Left ventricle myocardium inferior (tissue), 1 donor: ENCODE results near the gene NR6A1. TPM values are rescaled to one million over a fixed set of nuclear protein-coding genes. Genes with fewer than 3 reads are reported as not detected.

ENCODE experiments used
- DNase-seq: peaks from one replicate; pipeline ENCODE4 v3.0.0-alpha.2; 2020
- H3K27ac ChIP-seq: fragments of 200-600 bp; replicated peaks from 2 replicates; pipeline ENCODE4 v1.8.0; 2021
- H3K27me3 ChIP-seq: fragments of 200-600 bp; 2 replicates; pipeline ENCODE4 v1.8.0; 2021; ENCODE audit warnings: low read depth
- H3K36me3 ChIP-seq: fragments of 200-600 bp; 2 replicates; pipeline ENCODE4 v1.8.0; 2021
- H3K4me1 ChIP-seq: fragments of 200-600 bp; 2 replicates; pipeline ENCODE4 v1.8.0; 2021
- H3K4me3 ChIP-seq: fragments of 200-600 bp; 2 replicates; pipeline ENCODE4 v1.8.0; 2021; ENCODE audit warnings: mild to moderate bottlenecking, moderate library complexity
- H3K9me3 ChIP-seq: fragments of 200-600 bp; replicated peaks from 2 replicates; pipeline ENCODE4 v1.8.0; 2021
- intact Hi-C: fragments of 100-400 bp; cut with micrococcal nuclease; formaldehyde crosslinking; loops from one replicate; pipeline ENCODE4 v1.11.0; 2022
- total RNA-seq: library from RNA; stranded (reverse); fragmentation: NEBNext Ultra II Directional; extraction: Animal tissue kit (Norgen Biotek cat#: 25700); gene quantifications from one replicate; pipeline ENCODE4 v1.2.1, GENCODE V29; 2021
- TF ChIP-seq, protein P1 (sequence below): fragments of 200-600 bp; IDR thresholded peaks from 2 replicates; pipeline ENCODE4 v1.8.0; 2021; ENCODE audit warnings: antibody characterized with exemption, mild to moderate bottlenecking, borderline replicate concordance
- donor health status: DM: no; HTN: yes; CAD: no; lungs with severe emphysema.

The NR6A1 gene
- total RNA-seq, 1 donor from 2014 or later: 1.0 TPM

DNA sequence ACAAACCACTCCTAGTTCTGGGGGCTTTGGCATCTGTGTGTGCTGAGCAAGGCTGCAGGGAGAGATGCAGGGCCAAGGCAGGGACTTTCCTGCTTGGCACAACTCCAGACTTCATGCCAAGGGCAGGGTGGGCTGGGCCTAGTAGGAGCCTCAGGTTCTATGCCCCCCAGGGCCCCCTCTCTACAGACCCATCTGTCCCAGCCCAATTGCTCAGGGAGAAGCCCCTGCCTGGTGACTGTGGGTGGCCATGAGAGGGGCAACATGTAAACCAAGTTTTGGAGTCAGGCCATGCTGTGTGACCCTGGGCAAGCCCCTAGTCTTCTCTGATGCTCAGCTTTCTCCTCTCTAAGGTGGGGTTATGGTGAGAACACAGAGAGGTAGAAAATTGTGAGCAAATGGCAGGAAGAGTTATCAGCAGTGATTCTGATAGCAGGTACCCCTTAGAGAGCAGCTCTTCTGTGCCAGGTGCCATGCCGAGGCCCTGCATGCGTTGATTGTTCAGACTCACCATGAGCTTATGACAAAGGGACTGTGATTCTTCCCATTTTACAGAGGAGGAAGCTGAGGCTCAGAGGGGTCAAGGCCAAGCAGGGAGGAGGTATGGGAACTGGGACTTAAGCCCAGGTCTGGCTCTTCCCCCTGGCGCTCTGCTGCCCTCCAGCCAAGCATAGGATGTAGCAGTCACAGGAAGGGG, 11.0 kb upstream of the NR6A1 start:
- Histone ChIP-seq H3K27me3 (no peaks in the 10 kb centered on the region), H3K36me3 (peaks cover 3% of the 10 kb centered on the region), H3K4me1 (peaks cover 78% of the 10 kb centered on the region), H3K27ac (peak overlapping the region; percentile 79), H3K9me3 (no peaks in the 10 kb centered on the region), H3K4me3 (no peak overlapping the region)
- TF ChIP-seq, protein P1, sequence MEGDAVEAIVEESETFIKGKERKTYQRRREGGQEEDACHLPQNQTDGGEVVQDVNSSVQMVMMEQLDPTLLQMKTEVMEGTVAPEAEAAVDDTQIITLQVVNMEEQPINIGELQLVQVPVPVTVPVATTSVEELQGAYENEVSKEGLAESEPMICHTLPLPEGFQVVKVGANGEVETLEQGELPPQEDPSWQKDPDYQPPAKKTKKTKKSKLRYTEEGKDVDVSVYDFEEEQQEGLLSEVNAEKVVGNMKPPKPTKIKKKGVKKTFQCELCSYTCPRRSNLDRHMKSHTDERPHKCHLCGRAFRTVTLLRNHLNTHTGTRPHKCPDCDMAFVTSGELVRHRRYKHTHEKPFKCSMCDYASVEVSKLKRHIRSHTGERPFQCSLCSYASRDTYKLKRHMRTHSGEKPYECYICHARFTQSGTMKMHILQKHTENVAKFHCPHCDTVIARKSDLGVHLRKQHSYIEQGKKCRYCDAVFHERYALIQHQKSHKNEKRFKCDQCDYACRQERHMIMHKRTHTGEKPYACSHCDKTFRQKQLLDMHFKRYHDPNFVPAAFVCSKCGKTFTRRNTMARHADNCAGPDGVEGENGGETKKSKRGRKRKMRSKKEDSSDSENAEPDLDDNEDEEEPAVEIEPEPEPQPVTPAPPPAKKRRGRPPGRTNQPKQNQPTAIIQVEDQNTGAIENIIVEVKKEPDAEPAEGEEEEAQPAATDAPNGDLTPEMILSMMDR: no peak
- no peak for DNase-seq
- intact Hi-C loops: no loop called here

DNA sequence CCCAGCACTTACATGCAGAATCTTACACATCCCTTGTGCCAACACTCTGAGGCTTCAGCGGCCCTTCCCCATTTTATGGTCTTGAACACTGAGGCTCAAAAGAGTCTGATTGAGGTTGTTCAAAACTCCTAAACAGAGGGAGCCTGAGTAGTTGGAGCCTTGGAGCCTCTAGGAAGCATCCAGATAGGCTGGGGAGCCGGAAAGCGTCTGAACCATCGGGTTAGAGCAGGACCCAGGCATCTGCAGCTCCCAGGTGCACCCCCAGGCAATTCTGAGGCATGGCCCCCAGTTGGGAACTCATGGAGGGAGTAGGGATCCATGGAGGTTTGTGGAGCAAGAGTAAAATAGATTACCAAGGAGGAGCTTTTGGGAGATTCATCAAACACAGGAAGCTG, 9.6 kb upstream of the NR6A1 start:
- H3K27ac ChIP-seq: peak overlapping the region; percentile 82
- H3K4me1 ChIP-seq: peaks cover 90% of the 10 kb centered on the region
- no peaks in the 10 kb centered on the region for H3K36me3 ChIP-seq
- no peaks in the 10 kb centered on the region for H3K27me3 ChIP-seq
- intact Hi-C loops: no loop called here
- DNase-seq: no peak
- TF ChIP-seq, protein P1: no peak
- H3K4me3 ChIP-seq: no peak overlapping the region
- no peaks in the 10 kb centered on the region for H3K9me3 ChIP-seq

DNA sequence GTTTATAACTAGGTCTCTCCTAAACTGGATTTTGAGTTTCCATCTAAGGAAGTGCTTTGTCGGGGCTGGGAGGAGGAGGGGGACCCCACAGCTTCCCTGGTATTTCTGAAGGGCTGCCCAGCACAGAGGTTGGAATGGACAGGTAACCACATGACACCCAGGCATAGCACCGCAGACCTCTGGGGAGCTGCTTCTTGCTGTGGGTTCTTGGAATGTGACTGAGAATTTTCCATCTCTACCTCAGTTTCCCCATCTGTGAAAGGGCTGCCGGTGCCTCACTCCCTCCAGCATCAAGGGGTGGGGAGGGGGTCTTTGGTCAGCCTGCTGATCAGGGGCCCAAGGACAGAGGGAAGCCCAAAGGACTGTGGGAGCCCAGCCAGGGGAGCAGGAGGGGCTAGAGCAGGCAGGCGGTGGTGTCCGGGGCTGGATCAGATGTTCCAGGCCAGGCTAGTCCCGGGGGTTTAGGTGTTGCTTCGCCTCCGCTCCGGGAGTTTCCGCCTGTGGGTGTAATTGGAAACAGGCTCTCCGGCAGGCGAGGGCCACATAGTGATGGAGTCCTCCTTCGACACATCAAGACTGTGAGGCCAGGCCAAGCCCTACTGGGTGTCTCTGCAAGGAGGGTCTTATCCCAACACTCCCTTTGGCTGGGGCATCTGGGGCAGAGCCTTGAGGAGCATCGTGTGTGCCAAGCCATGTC, 9.1 kb upstream of the NR6A1 start:
- H3K27me3 ChIP-seq: no peaks in the 10 kb centered on the region
- no peaks in the 10 kb centered on the region for H3K9me3 ChIP-seq
- intact Hi-C loops: no loop called here
- H3K4me3 ChIP-seq: peak overlapping the region; percentile 42
- H3K4me1 ChIP-seq: peaks cover 90% of the 10 kb centered on the region
- TF ChIP-seq, protein P1: no peak
- DNase-seq: peak; percentile 60
- no peaks in the 10 kb centered on the region for H3K36me3 ChIP-seq
- peak overlapping the region; percentile 82 for H3K27ac ChIP-seq

DNA sequence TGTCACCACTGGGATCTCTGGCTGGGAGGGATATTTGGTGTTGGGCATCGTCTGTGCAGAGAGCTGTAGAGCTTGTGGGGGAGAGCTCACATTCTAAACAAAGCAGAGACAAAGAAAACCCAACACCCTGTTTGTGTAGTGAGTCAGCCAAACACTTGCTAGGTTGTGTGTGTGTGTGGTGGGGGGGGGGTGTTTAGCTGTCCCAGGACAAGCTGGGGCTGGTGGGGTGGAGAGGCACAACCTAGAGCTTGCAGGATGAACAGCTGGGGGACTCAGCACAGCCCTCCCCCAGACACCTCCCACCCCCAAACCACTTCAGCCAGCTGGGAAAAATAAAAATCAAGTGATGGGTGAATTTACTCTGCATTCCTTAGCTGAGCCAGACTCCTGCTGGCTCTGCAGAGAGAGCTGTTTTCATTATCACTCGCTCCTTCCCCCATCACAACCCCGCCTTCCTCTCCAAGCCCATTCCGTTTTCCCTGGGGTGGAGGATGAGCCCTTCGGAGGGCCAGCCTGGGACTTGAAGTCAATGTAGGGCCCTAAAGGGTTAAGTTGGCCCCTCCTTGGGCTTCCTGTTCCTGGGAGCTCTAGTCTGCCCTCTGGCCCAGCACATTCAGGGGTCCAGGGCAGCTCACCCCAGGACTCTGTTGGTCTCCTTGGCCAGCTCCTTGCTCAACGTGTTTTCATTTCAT, 8.4 kb upstream of the NR6A1 start:
- Histone ChIP-seq H3K9me3 (no peaks in the 10 kb centered on the region), H3K36me3 (no peaks in the 10 kb centered on the region), H3K27ac (peak overlapping the region; percentile 82), H3K27me3 (no peaks in the 10 kb centered on the region), H3K4me1 (peaks cover 90% of the 10 kb centered on the region), H3K4me3 (peak overlapping the region; percentile 42)
- TF ChIP-seq, protein P1: no peak
- intact Hi-C loops: no loop called here
- no peak for DNase-seq

DNA sequence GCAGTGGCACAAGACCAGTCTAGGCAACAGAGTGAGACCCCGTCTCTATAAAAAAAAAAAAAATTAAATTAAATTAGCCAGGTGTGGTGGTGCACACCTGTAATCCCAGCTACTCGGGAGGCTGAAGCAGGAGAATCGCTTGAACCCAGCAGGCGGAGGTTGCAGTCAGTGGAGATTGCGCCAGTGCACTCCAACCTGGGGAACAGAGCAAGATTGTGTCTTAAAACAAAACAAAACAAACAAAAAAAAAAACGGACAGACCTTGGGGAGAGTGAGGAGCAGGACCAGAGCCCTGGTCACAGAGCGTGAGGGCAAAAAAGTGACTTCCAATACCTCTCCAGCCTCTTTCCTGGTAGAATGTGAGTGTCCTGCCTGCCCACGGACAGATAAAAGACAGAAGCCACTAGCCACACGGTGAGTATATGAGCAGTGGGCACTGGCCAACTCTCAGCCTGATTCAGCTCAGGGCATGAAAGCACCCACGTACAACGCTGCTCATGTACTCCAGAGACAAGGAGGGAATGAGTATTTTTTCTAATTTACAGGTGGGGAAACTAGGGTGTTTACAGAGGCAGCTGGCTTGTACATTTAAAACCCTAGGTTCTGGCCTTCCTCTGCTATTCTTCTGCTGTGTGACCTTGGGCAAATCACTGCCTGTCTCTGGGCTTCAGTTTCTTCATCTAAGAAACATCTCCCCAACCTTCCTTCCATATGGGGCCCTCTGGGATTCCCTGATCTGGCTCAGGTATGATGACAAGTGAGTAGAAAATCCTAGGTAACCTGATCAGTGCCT, 7.7 kb upstream of the NR6A1 start:
- Histone ChIP-seq H3K36me3 (no peaks in the 10 kb centered on the region), H3K4me1 (peaks cover 83% of the 10 kb centered on the region), H3K27me3 (no peaks in the 10 kb centered on the region), H3K4me3 (peak overlapping the region; percentile 42), H3K27ac (peak overlapping the region; percentile 82), H3K9me3 (no peaks in the 10 kb centered on the region)
- no peak for DNase-seq
- intact Hi-C loops: no loop called here
- TF ChIP-seq, protein P1: no peak
